ENCODE data around the gene SYNDIG1L. TPM values are rescaled to one million over a fixed set of nuclear protein-coding genes. Genes with fewer than 3 reads are reported as not detected.
A peak's percentile ranks its signal among the peaks of the same experiment; 100 is the strongest.
"Not testable (repeated sequence)": the region's sequence is repeated elsewhere in the genome, so short reads cannot be mapped to it uniquely, and the experiment has no call there.

The SYNDIG1L gene
- total RNA-seq, 1 experiment from 2014 or later, result not detected

DNA sequence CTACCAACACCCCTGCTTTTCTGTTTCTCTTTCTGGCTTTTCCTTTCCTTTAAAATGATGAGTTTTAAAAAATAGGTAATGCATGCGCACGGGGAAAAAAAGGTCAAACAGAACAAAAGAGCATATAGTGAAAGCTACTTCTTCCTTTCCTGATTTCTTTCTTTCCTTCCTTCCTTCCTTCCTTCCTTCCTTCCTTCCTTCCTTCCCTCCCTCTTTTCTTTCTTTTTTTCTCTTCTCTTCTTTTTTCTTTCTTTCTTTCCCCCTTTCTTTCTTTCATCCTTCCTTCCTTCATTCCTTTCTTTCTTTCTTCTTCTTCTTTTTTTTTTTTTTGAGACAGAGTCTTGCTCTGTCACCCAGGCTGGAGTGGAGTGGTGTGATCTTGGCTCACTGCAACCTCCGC, 35.5 kb downstream of the SYNDIG1L start:
- DNase-seq (ENCODE audit: low read depth, low spot score); in situ Hi-C loops (cut with HindIII; ENCODE audit: low pct_unique_long_range_greater_than_20kb, low sequenced_read_pairs): not testable (repeated sequence)

DNA sequence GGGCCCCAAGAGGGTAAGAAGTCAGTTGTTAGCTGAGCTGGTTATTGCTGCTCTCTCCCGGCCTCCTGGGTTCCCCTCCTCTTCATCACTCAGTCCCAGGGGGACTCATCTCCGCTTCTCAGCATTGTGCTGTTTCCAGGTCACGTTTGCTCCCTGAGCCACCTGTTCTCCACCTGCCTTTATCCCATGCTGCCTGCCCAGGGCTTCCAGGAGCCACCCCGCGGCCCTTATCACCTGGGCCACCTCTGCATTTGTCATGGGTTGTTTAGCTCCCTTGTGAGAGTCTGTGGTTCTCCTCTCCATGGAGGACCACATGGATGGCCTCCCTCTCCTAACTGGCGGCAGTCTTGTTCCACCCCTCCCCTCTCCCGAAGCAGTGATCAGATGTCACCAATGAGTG, 36.0 kb downstream of the SYNDIG1L start:
- no peak for DNase-seq (ENCODE audit: low read depth, low spot score)
- in situ Hi-C loops (cut with HindIII; ENCODE audit: low pct_unique_long_range_greater_than_20kb, low sequenced_read_pairs), result no loop called here

DNA sequence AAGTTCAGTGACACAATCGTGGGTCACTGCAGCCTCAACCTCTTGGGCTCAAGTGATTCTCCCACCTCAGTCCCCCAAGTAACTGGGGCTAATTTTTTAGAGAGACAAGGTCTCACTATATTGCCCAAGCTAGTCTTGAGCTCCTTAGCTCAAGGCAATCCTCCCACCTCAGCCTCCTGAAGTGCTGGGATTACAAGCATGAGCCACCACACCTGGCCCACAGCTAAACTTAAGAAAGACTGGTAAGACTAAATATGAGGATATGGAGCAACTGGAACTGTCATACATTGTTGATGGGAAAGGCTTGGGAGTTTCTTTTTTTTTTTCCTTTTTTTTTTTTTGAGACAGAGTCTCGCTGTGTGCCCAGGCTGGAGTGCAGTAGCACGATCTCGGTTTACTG, 43.8 kb downstream of the SYNDIG1L start:
- in situ Hi-C loops (cut with HindIII; ENCODE audit: low pct_unique_long_range_greater_than_20kb, low sequenced_read_pairs), result no loop called here
- DNase-seq (ENCODE audit: low read depth, low spot score), result no peak

DNA sequence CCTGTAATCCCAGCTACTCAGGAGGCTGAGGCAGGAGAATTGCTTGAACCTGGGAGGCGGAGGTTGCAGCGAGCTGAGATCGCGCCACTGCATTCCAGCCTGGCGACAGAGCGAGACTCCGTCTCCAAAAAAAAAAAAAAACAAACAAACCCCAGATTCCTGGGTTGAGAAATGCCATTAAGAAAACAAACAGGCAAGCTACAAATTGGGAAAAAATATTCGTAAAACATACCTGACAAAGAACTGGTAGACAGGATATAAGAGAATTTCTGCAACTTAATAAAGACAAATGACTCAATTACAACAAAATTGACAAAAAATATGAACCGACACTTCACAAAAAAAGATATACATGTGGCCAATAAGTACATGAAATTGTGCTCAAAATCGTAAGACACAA, 44.4 kb downstream of the SYNDIG1L start:
- in situ Hi-C loops (cut with HindIII; ENCODE audit: low pct_unique_long_range_greater_than_20kb, low sequenced_read_pairs); DNase-seq (ENCODE audit: low read depth, low spot score): not testable (repeated sequence)

DNA sequence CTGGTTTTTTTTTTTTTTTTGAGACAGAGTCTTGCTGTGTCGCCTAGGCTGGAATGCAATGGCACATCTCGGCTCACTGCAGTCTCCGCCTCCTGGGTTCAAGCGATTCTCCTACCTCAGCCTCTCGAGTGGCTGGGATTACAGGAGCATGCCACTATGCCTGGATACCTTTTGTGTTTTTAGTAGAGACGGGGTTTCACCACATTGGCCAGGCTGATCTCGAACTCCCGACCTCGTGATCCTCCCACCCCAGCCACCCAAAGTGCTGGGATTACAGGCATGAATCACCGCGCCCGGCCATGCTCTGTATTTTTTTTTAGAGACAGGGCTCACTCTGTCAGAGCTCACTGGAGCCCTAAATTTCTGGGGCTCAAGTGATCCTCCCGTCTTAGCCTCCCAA, 45.2 kb downstream of the SYNDIG1L start:
- DNase-seq (ENCODE audit: low read depth, low spot score), result no peak
- in situ Hi-C loops (cut with HindIII; ENCODE audit: low pct_unique_long_range_greater_than_20kb, low sequenced_read_pairs), result no loop called here

- no peak for DNase-seq (ENCODE audit: low read depth, low spot score)
- in situ Hi-C loops (cut with HindIII; ENCODE audit: low pct_unique_long_range_greater_than_20kb, low sequenced_read_pairs), result no loop called here
Measured at GRCh38 chr14:74380172-74380571, 45.8 kb downstream of the SYNDIG1L start.

DNA sequence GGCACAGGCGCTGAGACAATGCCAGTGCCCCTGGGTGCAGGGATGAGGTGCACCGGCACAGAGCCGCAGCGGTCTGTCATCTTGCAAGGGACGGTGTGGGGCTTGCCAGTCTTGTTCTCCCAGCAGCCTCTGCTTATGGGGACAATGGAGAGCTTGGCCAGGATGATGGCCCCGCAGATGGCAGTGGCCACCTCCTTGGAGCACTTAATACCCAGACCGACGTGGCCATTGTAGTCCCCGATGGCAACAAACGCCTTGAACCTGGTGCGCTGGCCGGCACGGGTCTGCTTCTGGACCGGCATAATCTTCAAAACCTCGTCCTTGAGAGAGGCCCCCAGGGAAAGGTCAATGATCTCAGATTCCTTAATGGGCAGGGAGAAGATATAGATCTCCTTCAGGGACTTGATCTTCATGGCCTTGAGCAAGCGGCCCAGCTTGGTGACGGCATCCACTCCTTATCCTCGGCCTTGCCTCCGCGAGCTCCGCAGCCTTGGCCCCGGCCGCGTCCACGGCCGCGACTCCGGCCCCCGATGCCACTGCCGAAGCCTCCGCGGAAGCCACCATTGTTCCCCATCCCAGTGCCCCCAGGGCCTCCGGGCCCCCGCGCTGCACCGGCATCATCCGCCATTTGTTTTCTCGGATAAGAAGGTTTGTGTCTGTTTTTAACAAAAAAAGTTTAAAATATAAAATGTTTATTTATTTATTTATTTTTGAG, 47.9 kb downstream of the SYNDIG1L start:
- in situ Hi-C loops (cut with HindIII; ENCODE audit: low pct_unique_long_range_greater_than_20kb, low sequenced_read_pairs), result no loop called here
- no peak for DNase-seq (ENCODE audit: low read depth, low spot score)

GRCh38 chr14:74368441-74368840, 57.6 kb downstream of the SYNDIG1L start:
- DNase-seq (ENCODE audit: low read depth, low spot score), result no peak
- in situ Hi-C loops (cut with HindIII; ENCODE audit: low pct_unique_long_range_greater_than_20kb, low sequenced_read_pairs), result no loop called here

DNA sequence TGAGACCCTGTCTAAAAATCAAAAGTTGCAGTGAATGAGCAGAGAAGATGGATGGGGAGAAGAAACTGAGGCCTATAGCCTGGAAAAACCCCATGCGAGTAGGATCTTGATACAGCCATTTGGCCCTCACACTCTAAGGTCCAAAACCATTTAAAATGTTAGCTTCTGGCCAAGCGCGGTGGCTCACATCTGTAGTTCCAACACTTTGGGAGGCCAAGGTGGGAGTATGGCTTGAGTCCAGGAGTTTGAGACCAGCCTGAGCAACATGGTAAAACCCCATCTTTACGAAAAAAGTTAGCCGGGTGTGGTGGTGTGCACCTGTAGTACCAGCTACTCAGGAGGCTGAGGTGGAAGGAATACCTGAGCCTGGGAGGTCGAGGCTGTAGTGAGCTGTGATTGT, 58.0 kb downstream of the SYNDIG1L start:
- in situ Hi-C loops (cut with HindIII; ENCODE audit: low pct_unique_long_range_greater_than_20kb, low sequenced_read_pairs), result no loop called here

GRCh38 chr14:74364271-74364880, 61.6 kb downstream of the SYNDIG1L start:
- in situ Hi-C loops (cut with HindIII; ENCODE audit: low pct_unique_long_range_greater_than_20kb, low sequenced_read_pairs), result no loop called here
- peak; percentile 67 for DNase-seq (ENCODE audit: low read depth, low spot score)

More for the DNA sequence above, 58.0 kb downstream of the SYNDIG1L start:
- no peak for DNase-seq (ENCODE audit: low read depth, low spot score)

DNA sequence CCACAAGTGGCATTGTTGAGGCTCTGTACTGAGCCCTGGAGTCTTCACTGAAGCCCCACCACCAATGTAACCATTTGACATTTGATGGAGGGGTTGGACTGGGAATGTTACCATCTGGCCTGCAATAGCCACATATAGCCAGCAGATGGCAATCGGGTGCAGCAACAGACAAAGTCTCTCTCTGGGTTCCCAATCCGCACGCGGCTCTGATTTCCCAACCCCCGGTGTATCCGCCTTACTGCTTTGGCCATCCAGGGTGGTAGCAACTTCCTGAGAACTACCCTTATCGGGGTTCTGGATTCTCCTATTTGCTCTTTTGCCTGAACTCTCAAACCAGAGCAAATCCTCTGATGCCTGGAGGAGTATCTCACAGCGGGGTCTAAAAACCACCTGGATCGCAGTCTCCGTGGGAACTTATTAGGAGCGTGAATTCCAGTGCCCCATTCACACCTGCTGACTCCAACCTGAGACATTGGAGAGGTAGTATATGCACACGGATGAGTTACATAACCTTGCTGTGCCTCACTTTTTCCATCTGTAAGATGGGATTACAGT, 63.6 kb downstream of the SYNDIG1L start:
- peak; percentile 84 for DNase-seq (ENCODE audit: low read depth, low spot score)
- in situ Hi-C loops (cut with HindIII; ENCODE audit: low pct_unique_long_range_greater_than_20kb, low sequenced_read_pairs), result no loop called here

DNA sequence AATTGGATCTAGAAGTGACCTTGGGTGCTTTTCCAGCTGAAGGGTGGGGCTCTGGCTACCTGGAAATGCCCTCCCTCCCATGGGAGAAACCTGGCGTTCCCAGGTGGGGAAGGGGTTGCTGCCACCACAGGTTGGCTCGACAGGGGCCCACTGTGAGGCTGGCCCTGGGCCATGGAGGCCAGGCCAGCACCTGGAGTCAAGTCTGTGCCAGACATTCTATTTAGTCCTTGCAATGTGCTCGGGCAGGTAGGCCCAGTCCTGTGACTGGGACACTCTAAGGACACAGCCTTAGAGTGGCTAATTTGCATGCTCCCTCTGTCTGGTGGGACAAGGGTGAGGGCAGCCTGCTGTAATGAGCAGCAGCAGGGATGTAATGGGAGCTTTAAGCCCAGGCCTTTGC, 65.8 kb downstream of the SYNDIG1L start:
- in situ Hi-C loops (cut with HindIII; ENCODE audit: low pct_unique_long_range_greater_than_20kb, low sequenced_read_pairs), result no loop called here
- DNase-seq (ENCODE audit: low read depth, low spot score), result no peak

GRCh38 chr14:74358176-74358829, 67.7 kb downstream of the SYNDIG1L start:
- no peak for DNase-seq (ENCODE audit: low read depth, low spot score)
- in situ Hi-C loops (cut with HindIII; ENCODE audit: low pct_unique_long_range_greater_than_20kb, low sequenced_read_pairs), result no loop called here

DNA sequence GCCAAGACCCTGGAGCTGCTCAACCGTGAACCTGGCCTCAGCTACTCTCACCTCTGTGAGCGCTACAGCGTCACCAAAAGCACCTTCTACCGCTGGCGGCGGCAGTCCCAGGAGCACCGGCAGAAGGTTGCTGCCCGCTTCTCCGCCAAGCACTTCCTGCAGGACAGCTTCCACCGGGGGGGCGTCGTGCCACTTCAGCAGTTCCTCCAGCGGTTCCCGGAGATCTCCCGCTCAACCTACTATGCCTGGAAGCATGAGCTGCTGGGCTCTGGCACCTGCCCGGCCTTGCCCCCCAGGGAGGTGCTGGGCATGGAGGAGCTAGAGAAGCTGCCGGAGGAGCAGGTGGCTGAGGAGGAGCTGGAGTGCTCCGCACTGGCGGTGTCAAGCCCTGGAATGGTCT, 68.4 kb downstream of the SYNDIG1L start:
- DNase-seq (ENCODE audit: low read depth, low spot score), result no peak
- in situ Hi-C loops (cut with HindIII; ENCODE audit: low pct_unique_long_range_greater_than_20kb, low sequenced_read_pairs), result no loop called here

GRCh38 chr14:74356892-74357575, 69.0 kb downstream of the SYNDIG1L start:
- in situ Hi-C loops (cut with HindIII; ENCODE audit: low pct_unique_long_range_greater_than_20kb, low sequenced_read_pairs), result no loop called here
- no peak for DNase-seq (ENCODE audit: low read depth, low spot score)
